Panc1 (cell line): ENCODE data around the gene SPEM1.

Source experiments
- POLR2AphosphoS5 ChIP-seq: IDR thresholded peaks from 2 replicates; pipeline ENCODE4 v1.6.1; 2012; ENCODE audit warnings: mild to moderate bottlenecking, low read depth, low read length, moderate library complexity
- TF ChIP-seq, protein P1 (sequence below): fragments of 450-650 bp; IDR thresholded peaks from 2 replicates; pipeline ENCODE4 v1.5.1; 2017; ENCODE audit warnings: mild to moderate bottlenecking
- TF ChIP-seq, protein P2 (sequence below), 2 experiments: IDR thresholded peaks; 2 replicates each; pipeline ENCODE4 v1.6.1; 2011 to 2012; ENCODE audit warnings: low read depth in 2 of 2, control low read depth in 1 of 2, low read length in 1 of 2, mild to moderate bottlenecking in 1 of 2, moderate library complexity in 1 of 2; ENCODE audit not compliant: insufficient read depth in 1 of 2

DNA sequence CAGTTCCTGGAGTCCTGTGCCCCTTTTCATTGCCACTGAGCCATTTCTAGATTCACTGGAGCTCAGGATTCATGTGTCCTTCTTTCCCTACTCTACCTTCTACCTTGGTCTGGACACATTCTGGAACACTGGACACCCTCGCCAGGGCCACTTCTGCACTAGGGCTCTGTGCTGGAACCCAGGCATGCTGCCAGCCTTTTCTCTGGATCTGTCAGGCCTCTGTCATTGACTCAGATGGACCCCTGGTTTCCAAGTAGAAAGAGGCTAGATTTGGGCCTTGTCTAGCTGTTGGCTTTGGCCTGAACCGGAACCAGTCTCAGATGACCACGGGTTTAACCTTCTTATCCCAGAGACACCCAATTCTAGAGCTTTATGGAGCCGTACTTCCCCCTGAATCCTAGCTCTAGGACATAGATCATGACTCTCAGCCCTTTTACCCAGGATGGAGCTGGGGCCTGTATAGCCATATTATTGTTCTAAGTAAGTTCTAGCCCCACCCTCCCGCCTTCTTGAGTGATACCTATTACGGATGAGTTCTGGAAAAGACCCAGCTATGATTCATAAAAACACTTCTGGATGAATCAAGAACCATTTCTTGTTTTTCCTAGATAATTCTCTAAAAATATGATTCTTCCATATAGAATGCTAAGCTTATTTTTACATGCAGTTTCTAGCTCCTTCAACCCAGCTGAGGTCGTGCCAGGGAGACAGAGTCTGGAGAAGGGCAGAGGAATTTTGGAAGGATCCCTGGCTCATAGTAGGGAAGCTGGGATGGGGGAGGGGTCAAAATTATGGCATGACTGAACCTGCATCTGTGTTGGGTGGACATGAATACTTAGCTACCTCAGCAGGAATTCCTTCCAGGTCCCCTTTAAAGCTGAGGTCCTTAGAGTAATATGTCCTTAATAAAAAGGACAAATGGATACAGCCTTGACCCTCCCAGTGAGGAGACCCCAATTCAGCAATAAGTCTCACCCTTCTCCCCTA, 23.7 kb downstream of the SPEM1 start:
- TF ChIP-seq, protein P1, sequence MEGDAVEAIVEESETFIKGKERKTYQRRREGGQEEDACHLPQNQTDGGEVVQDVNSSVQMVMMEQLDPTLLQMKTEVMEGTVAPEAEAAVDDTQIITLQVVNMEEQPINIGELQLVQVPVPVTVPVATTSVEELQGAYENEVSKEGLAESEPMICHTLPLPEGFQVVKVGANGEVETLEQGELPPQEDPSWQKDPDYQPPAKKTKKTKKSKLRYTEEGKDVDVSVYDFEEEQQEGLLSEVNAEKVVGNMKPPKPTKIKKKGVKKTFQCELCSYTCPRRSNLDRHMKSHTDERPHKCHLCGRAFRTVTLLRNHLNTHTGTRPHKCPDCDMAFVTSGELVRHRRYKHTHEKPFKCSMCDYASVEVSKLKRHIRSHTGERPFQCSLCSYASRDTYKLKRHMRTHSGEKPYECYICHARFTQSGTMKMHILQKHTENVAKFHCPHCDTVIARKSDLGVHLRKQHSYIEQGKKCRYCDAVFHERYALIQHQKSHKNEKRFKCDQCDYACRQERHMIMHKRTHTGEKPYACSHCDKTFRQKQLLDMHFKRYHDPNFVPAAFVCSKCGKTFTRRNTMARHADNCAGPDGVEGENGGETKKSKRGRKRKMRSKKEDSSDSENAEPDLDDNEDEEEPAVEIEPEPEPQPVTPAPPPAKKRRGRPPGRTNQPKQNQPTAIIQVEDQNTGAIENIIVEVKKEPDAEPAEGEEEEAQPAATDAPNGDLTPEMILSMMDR, result no peak
- TF ChIP-seq, protein P2, sequence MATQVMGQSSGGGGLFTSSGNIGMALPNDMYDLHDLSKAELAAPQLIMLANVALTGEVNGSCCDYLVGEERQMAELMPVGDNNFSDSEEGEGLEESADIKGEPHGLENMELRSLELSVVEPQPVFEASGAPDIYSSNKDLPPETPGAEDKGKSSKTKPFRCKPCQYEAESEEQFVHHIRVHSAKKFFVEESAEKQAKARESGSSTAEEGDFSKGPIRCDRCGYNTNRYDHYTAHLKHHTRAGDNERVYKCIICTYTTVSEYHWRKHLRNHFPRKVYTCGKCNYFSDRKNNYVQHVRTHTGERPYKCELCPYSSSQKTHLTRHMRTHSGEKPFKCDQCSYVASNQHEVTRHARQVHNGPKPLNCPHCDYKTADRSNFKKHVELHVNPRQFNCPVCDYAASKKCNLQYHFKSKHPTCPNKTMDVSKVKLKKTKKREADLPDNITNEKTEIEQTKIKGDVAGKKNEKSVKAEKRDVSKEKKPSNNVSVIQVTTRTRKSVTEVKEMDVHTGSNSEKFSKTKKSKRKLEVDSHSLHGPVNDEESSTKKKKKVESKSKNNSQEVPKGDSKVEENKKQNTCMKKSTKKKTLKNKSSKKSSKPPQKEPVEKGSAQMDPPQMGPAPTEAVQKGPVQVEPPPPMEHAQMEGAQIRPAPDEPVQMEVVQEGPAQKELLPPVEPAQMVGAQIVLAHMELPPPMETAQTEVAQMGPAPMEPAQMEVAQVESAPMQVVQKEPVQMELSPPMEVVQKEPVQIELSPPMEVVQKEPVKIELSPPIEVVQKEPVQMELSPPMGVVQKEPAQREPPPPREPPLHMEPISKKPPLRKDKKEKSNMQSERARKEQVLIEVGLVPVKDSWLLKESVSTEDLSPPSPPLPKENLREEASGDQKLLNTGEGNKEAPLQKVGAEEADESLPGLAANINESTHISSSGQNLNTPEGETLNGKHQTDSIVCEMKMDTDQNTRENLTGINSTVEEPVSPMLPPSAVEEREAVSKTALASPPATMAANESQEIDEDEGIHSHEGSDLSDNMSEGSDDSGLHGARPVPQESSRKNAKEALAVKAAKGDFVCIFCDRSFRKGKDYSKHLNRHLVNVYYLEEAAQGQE (IDR thresholded peaks at IDR 0.05; ENCODE audit: insufficient read depth in 1 of 2, low read depth in 2 of 2, low read length in 1 of 2), result no peak
- no peak for TF ChIP-seq POLR2AphosphoS5
